ENCODE results near the gene AHR. TPM values are rescaled to one million over a fixed set of nuclear protein-coding genes. Genes with fewer than 3 reads are reported as not detected.
"Not testable (repeated sequence)": the region's sequence is repeated elsewhere in the genome, so short reads cannot be mapped to it uniquely, and the experiment has no call there.

AHR gene

DNA sequence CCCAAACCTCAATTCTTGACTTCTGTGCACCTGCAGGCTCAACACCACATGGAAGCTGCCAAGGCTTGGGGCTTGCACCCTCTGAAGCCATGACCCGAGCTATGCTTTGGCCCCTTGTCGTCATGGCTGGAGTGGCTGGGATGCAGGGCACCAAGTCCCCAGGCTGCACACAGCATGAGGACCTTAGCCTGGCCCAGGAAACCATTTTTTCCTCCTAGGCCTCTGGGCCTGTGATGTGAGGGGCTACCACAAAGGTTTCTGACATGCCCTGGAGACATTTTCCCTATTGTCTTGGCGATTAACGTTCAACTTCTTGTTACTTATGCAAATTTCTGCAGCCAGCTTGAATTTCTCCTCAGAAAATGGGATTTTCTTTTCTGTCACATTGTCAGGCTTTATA lies 96.1 kb downstream of the AHR start:
- not testable (repeated sequence) for H3K36me3 ChIP-seq (ENCODE audit: control insufficient read depth in 1 of 2, insufficient read depth in 2 of 2, low read depth in 1 of 2, low read length in 2 of 2); H3K9me3 ChIP-seq (ENCODE audit: control insufficient read depth, low read length); H3K4me2 ChIP-seq (ENCODE audit: low read length, poor library complexity, severe bottlenecking); H3K27me3 ChIP-seq (ENCODE audit: control insufficient read depth in 1 of 2, insufficient read depth in 1 of 2, low read length in 2 of 2); H2BK15ac ChIP-seq (ENCODE audit: low read depth, poor library complexity, severe bottlenecking); H3K4me1 ChIP-seq (ENCODE audit: control insufficient read depth, insufficient read depth, low read depth, low read length); H2BK120ac ChIP-seq (ENCODE audit: low read depth, low read length); H3K4me3 ChIP-seq (ENCODE audit: insufficient read depth in 1 of 2, low read depth in 1 of 2, low read length in 2 of 2); H3K14ac ChIP-seq (ENCODE audit: low read length in 2 of 2); H3K79me1 ChIP-seq (replicated peaks; ENCODE audit: low read length, poor library complexity, severe bottlenecking); H2BK5ac ChIP-seq (ENCODE audit: low read depth, low read length, poor library complexity, severe bottlenecking); H3K9ac ChIP-seq (ENCODE audit: low read length); H2AFZ ChIP-seq (ENCODE audit: low read depth, low read length); DNase-seq; H3K23ac ChIP-seq (ENCODE audit: low read length in 2 of 2); H4K8ac ChIP-seq (ENCODE audit: low read length); H2AK5ac ChIP-seq (ENCODE audit: low read length, severe bottlenecking); H3K27ac ChIP-seq (ENCODE audit: low read length, poor library complexity, severe bottlenecking); H3K18ac ChIP-seq (ENCODE audit: low read depth in 1 of 2, low read length in 2 of 2); H3K4ac ChIP-seq (ENCODE audit: low read depth in 1 of 2, low read length in 2 of 2); H4K91ac ChIP-seq (ENCODE audit: low read length); H2BK12ac ChIP-seq (ENCODE audit: low read length in 2 of 2)
- 84% methylated on average over 4 of the region's 4 CpGs for WGBS

Small RNA genes lying within 50 kb of the gene (small RNA-seq; reads per million reads assigned to genes)
- gene RF00092 (ENCODE audit: low read depth), result not detected
